Stomach (tissue), 9 donors: ENCODE measurements around the gene KCNF1. TPM values are rescaled to one million over a fixed set of nuclear protein-coding genes. Genes with fewer than 3 reads are reported as not detected.
"Not testable (repeated sequence)": the region's sequence is repeated elsewhere in the genome, so short reads cannot be mapped to it uniquely, and the experiment has no call there.

ENCODE experiments used
- DNase-seq, 2 donors: peaks; one replicate each; pipeline versions ENCODE4 v3.0.0 to v3.0.0-alpha.2; 2013 to 2019
- H3K27ac ChIP-seq, 5 donors: fragments of 200-600 bp in 4 of 5; sonication (generic) in 4 of 5; one replicate each; pipeline ENCODE4 v1.5.1; 2013 to 2019; ENCODE audit warnings: mild to moderate bottlenecking in 1 of 5, moderate library complexity in 1 of 5
- H3K27me3 ChIP-seq, 3 donors: fragments of 200-600 bp; sonication (generic); one replicate each; pipeline ENCODE4 v1.5.1; 2017 to 2019; ENCODE audit warnings: mixed run types in 1 of 3
- H3K36me3 ChIP-seq, 4 donors: fragments of 200-600 bp; sonication (generic); 1 replicate in 3 of 4; 2 replicates in 1 of 4; pipeline ENCODE4 v1.5.1; 2016 to 2019
- H3K4me1 ChIP-seq, 4 donors: fragments of 200-600 bp; sonication (generic); one replicate each; pipeline ENCODE4 v1.5.1; 2016 to 2019
- H3K4me3 ChIP-seq, 4 donors: fragments of 200-600 bp; sonication (generic) in 3 of 4; one replicate each; pipeline ENCODE4 v1.5.1; 2016 to 2019; ENCODE audit warnings: mild to moderate bottlenecking in 1 of 4
- H3K9me3 ChIP-seq, 4 donors: fragments of 200-600 bp; sonication (generic); one replicate each; pipeline ENCODE4 v1.5.1; 2016 to 2019
- EP300 ChIP-seq: sonication (generic); formaldehyde crosslinking; IDR thresholded peaks from one replicate; pipeline ENCODE4 v1.6.1; 2017; ENCODE audit warnings: antibody characterized with exemption
- POLR2A ChIP-seq, 4 donors: fragments of 450-650 bp; IDR thresholded peaks; one replicate each; pipeline ENCODE4 v1.6.1; 2016; ENCODE audit warnings: antibody characterized with exemption in 4 of 4, control low read depth in 2 of 4, mild to moderate bottlenecking in 1 of 4, moderate library complexity in 1 of 4
- POLR2AphosphoS5 ChIP-seq, 3 donors: sonication (generic); formaldehyde crosslinking; IDR thresholded peaks; one replicate each; pipeline ENCODE4 v1.6.1; 2016; ENCODE audit warnings: antibody characterized with exemption in 3 of 3
- WGBS, 5 donors: extraction: QIAGEN DNeasy Blood & Tissue Kit in 3 of 5; methylation state at CpG; one replicate each; pipeline versions ENCODE4 v1.1.5 to v1.1.7; 2013 to 2018; 5-methylcytosine and 5-hydroxymethylcytosine counted together
- intact Hi-C: fragments of 100-400 bp; cut with DNase I; formaldehyde crosslinking; loops from one replicate; pipeline ENCODE4 v1.15.1; 2023; ENCODE audit warnings: low total_unique reads
- polyA plus RNA-seq, 3 donors: library from polyadenylated mRNA; stranded (reverse); fragments of 200-250 nt; gene quantifications; one replicate each; pipeline ENCODE4 v1.2.3, GENCODE V29; 2013
- total RNA-seq, 5 donors: library from RNA; depleted of rRNA; stranded (reverse); fragments of >200 nt; gene quantifications; one replicate each; pipeline versions ENCODE4 v1.1.0 to v1.2.3, GENCODE V29; 2014 to 2016
- TF ChIP-seq, protein P1 (sequence below), 7 experiments: fragments of 450-650 bp in 4 of 7; fragments of 200-600 bp in 3 of 7; sonication (generic) in 3 of 7; IDR thresholded peaks; one replicate each; pipeline ENCODE4 v1.5.1; 2016 to 2019; ENCODE audit warnings: antibody characterized with exemption in 7 of 7, control low read depth in 2 of 7, mild to moderate bottlenecking in 1 of 7
- donor health status: healthy with polysubstance abuse.
- donor health status: Bipolar disorder and iron deficiency.
- donor health status: healthy.

Gene KCNF1
- total and polyA plus RNA-seq, 8 donors: 0.05 to 0.92 (median 0.58) TPM; not detected in 4

DNA sequence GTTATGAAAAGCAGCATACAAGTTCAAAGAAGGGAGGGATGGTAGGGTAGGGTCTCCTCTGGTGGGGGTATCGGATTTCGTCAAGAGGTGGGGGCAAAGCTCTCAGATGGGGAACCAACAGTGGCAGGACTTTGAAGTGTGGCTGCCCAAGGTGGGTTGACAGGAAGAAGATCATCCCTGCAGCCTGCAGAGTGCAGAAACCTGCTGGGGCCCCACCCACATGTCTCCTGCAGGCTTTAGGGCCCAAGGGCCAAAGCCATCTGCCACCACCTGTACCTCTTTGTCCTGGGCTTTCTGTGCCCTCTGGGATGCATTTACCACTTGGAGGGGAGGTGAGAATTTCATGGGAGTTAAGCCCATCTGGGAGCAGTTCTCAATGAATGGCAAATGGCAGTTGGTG lies 42.7 kb downstream of the KCNF1 start:
- DNase-seq: no peak
- Histone ChIP-seq H3K27ac (no peak overlapping the region), H3K36me3 (no peaks in the 10 kb centered on the region), H3K4me3 (no peak overlapping the region), H3K4me1 (no peaks in the 10 kb centered on the region), H3K9me3 (no peaks in the 10 kb centered on the region), H3K27me3 (peaks cover 0 to 23% (median 0%) of the 10 kb centered on the region in 3 donors)
- intact Hi-C loops: no loop called here
- no peak for TF ChIP-seq POLR2A (IDR thresholded peaks at IDR 0.05)
- TF ChIP-seq EP300: no peak
- TF ChIP-seq POLR2AphosphoS5 (IDR thresholded peaks at IDR 0.05): no peak
- TF ChIP-seq, protein P1, sequence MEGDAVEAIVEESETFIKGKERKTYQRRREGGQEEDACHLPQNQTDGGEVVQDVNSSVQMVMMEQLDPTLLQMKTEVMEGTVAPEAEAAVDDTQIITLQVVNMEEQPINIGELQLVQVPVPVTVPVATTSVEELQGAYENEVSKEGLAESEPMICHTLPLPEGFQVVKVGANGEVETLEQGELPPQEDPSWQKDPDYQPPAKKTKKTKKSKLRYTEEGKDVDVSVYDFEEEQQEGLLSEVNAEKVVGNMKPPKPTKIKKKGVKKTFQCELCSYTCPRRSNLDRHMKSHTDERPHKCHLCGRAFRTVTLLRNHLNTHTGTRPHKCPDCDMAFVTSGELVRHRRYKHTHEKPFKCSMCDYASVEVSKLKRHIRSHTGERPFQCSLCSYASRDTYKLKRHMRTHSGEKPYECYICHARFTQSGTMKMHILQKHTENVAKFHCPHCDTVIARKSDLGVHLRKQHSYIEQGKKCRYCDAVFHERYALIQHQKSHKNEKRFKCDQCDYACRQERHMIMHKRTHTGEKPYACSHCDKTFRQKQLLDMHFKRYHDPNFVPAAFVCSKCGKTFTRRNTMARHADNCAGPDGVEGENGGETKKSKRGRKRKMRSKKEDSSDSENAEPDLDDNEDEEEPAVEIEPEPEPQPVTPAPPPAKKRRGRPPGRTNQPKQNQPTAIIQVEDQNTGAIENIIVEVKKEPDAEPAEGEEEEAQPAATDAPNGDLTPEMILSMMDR (IDR thresholded peaks at IDR 0.05): no peak
- 79 to 95% (median 93%) methylated on average over 2 of the region's 2 CpGs for WGBS, 5 donors

DNA sequence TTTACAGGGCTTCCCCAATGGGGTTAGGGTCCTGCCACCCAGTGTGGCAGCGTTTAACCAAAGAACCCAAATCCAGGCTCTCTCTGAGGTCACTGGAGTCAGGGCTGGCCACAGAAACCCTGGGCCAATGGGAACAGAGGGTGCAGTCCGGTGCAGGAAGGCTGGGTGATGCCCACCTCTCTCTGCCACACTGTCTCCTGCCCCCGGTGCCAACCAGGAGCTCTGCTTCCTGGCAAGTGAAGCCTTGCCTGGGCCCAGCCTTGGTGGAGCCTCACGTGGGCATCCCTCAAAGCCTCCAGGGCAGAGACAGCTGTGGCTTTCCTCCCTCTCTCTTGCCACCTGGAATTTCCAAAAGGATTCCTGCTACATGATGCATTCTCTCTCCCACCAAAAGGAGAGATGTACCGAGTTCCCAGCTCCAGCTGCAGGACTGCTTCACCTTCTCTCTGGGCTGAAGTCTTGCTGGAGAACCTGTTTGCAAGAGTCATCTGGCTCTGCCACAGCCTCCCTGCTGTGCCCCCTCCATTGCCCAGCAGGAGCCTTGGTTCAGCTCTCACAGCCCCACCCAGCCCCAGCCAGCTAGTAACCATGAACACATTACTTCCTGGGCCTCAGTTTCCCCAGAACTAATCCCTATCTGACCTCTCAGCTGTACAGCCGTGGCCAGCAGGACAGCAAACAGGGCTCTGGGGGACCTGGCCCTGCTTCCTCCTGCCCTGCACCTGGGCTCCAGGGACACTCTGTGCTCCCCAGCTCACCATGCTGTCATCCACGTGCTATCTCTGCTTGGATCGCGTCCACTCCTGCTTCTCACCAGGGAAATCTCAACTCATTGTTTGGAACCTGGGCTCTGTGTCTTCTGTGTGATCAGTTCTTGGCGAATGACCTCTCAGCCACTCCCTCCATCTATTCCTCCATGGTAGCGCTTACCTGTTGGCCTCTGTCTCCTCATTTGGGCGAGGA lies 43.4 kb downstream of the KCNF1 start:
- Histone ChIP-seq H3K9me3 (no peaks in the 10 kb centered on the region), H3K27me3 (peaks cover 0 to 23% (median 0%) of the 10 kb centered on the region in 3 donors), H3K36me3 (no peaks in the 10 kb centered on the region), H3K4me1 (no peaks in the 10 kb centered on the region), H3K27ac (no peak overlapping the region), H3K4me3 (no peak overlapping the region)
- intact Hi-C loops: no loop called here
- 79 to 87% (median 86%) methylated on average over 11 to 12 of the region's 12 CpGs for WGBS, 5 donors
- DNase-seq: no peak
- TF ChIP-seq POLR2AphosphoS5 (IDR thresholded peaks at IDR 0.05) (no peak), EP300 (no peak), POLR2A (IDR thresholded peaks at IDR 0.05) (no peak)
- TF ChIP-seq, protein P1 (IDR thresholded peaks at IDR 0.05): no peak

DNA sequence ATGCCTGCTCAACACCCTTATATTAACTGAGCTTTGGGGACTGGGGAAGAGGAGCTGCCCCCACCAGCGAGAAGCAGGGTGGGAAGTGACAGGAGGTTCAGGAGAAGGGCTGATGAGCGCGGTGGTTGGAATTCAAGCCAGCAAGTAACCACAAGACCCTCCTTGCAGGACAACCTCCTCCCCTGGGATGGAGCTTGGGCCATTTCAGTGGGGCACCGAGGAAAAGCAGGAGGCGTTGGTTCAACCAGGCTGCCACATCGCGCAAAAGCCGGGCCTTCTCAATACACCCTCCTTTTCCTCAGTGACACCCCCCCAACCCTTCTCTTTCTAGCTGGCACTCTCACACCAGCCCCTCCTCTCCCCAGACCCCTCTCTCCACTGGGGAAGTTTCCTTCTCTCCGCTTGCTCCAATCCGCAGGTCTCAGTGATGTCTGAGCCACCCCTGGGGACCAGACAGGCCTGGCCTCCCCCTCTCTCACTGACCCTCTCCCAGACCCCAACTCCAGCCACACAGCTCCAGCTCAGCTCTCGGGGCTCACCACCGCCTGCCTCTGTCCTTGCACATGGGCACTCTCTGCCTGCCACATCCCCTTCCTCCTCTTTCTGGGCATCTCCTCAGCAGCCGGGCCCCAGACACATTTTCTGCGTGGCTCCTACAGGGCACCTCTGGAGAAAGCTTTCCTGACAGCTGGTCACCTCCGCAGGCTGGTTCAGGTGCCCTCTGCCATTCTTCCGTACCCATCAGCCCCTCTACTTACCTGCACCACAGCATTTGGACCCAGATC lies 44.5 kb downstream of the KCNF1 start:
- intact Hi-C loops: no loop called here

DNA sequence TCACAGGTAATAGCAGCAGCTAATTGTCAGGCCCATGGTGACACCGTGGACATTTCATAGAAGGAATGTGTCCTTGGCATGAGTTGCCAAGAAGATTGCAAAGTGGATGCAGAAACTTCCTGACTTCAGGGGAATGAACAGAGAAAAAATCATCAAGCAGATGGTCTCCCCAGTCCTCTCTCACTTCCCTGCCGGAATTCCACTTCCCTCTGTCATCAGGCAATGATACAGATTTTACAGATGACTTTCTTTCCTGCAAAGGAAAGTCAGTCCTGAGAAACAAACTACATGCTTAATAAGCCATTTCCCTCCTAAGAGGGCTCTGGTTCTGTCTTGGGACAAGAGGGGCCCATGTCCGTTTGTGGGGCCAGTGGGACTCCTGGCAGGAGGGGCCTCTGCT lies 45.7 kb downstream of the KCNF1 start:
- no peaks in the 10 kb centered on the region for H3K9me3 ChIP-seq
- TF ChIP-seq EP300 (no peak), POLR2AphosphoS5 (IDR thresholded peaks at IDR 0.05) (no peak), POLR2A (IDR thresholded peaks at IDR 0.05) (no peak)
- TF ChIP-seq, protein P1 (IDR thresholded peaks at IDR 0.05): no peak
- H3K4me1 ChIP-seq: no peaks in the 10 kb centered on the region
- no peak overlapping the region for H3K4me3 ChIP-seq
- DNase-seq: no peak
- H3K27me3 ChIP-seq: peaks cover 0 to 23% (median 0%) of the 10 kb centered on the region in 3 donors
- WGBS, 5 donors: 64 to 82% (median 71%) methylated on average over 3 of the region's 3 CpGs
- no peak overlapping the region for H3K27ac ChIP-seq
- intact Hi-C loops: no loop called here
- no peaks in the 10 kb centered on the region for H3K36me3 ChIP-seq

More for the DNA sequence above, 44.5 kb downstream of the KCNF1 start:
- Histone ChIP-seq H3K36me3 (no peaks in the 10 kb centered on the region), H3K9me3 (no peaks in the 10 kb centered on the region), H3K27ac (no peak overlapping the region), H3K4me1 (no peaks in the 10 kb centered on the region), H3K4me3 (no peak overlapping the region), H3K27me3 (peaks cover 0 to 22% (median 0%) of the 10 kb centered on the region in 3 donors)
- DNase-seq: no peak
- WGBS, 5 donors: 92 to 95% (median 94%) methylated on average over 16 of the region's 16 CpGs
- TF ChIP-seq POLR2AphosphoS5 (IDR thresholded peaks at IDR 0.05) (no peak), POLR2A (IDR thresholded peaks at IDR 0.05) (no peak)
- TF ChIP-seq, protein P1 (IDR thresholded peaks at IDR 0.05): no peak

DNA sequence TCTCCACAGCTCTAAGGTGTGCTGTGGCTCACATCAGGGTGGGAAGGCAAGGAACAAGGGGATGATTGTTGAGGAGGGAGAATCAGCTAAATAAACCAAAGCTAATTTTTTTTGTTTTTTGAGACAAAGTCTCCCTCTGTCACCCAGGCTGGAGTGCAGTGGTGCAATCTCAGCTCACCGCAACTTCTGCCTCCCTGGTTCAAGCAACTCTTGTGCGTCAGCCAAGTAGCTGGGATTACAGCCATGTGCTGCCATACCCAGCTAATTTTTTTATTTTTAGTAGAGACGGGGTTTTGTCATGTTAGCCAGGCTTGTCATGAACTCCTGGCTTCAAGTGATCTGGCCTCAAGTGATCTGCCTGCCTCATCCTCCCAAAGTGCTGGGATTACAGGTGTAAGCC lies 46.7 kb downstream of the KCNF1 start:
- H3K27ac ChIP-seq, H3K4me3 ChIP-seq, H3K4me1 ChIP-seq, H3K9me3 ChIP-seq, intact Hi-C loops, DNase-seq, H3K36me3 ChIP-seq: not testable (repeated sequence)
- H3K27me3 ChIP-seq: peaks cover 0 to 23% (median 0%) of the 10 kb centered on the region in 3 donors
- 66 to 68% (median 66%) methylated on average over 3 of the region's 3 CpGs for WGBS, 5 donors
